A549 (cell line): Measurements from ENCODE around the gene NDUFS4.

Experiments
- CHD2 ChIP-seq: fragments of 150-350 bp; IDR thresholded peaks from 2 replicates; pipeline ENCODE4 v1.6.1; 2014; ENCODE audit warnings: low read length; ENCODE audit not compliant: partially characterized antibody
- CTCF ChIP-seq: fragments of >200 bp; sonication (Bioruptor Twin); formaldehyde crosslinking; IDR thresholded peaks from 3 replicates; pipeline ENCODE4 v1.5.1; 2016
- EHMT2 ChIP-seq: fragments of 200-600 bp; sonication (generic); IDR thresholded peaks from 2 replicates; pipeline ENCODE4 v1.6.1; 2016; ENCODE audit warnings: antibody characterized with exemption, low read depth, mild to moderate bottlenecking, moderate library complexity
- ELK1 ChIP-seq: fragments of 150-350 bp; IDR thresholded peaks from 2 replicates; pipeline ENCODE4 v1.6.1; 2014; ENCODE audit warnings: low read depth, mild to moderate bottlenecking, low read length
- EP300 ChIP-seq, 2 experiments: fragments of >200 bp; sonication (Bioruptor Twin); formaldehyde crosslinking; IDR thresholded peaks; 2 replicates in 1 of 2; 3 replicates in 1 of 2; pipeline ENCODE4 v1.6.1; 2016 to 2017
- FOSB ChIP-seq: fragments of 250-450 bp; sonication (Bioruptor Pico); IDR thresholded peaks from 2 replicates; pipeline ENCODE4 v1.5.0; 2020; ENCODE audit warnings: mild to moderate bottlenecking, moderate library complexity
- HMGXB4 ChIP-seq: fragments of 250-450 bp; sonication (Bioruptor Pico); IDR thresholded peaks from 2 replicates; pipeline ENCODE4 v1.5.0; 2021; ENCODE audit warnings: mild to moderate bottlenecking, moderate library complexity, borderline replicate concordance
- MAFK ChIP-seq: fragments of 450-650 bp; IDR thresholded peaks from 2 replicates; pipeline ENCODE4 v1.6.1; 2014; ENCODE audit not compliant: partially characterized antibody
- MAX ChIP-seq: IDR thresholded peaks from 2 replicates; pipeline ENCODE4 v1.6.1; 2012
- PBX3 ChIP-seq: IDR thresholded peaks from 2 replicates; pipeline ENCODE4 v1.6.1; 2012
- RARB ChIP-seq: fragments of 250-450 bp; sonication (Bioruptor Pico); IDR thresholded peaks from 2 replicates; pipeline ENCODE4 v1.8.0; 2021; ENCODE audit warnings: mild to moderate bottlenecking, moderate library complexity
- REST ChIP-seq: fragments of 200-600 bp; sonication (generic); IDR thresholded peaks from 2 replicates; pipeline ENCODE4 v1.6.1; 2016; ENCODE audit warnings: antibody characterized with exemption, mild to moderate bottlenecking, moderate library complexity
- USF2 ChIP-seq: fragments of 450-650 bp; IDR thresholded peaks from 2 replicates; pipeline ENCODE4 v1.6.1; 2014; ENCODE audit warnings: antibody characterized with exemption
- ZFP36 ChIP-seq: fragments of 450-650 bp; IDR thresholded peaks from 2 replicates; pipeline ENCODE4 v1.6.1; 2014; ENCODE audit warnings: borderline replicate concordance; ENCODE audit not compliant: partially characterized antibody

GRCh38 chr5:53694520-53695022 lies 134.1 kb downstream of the NDUFS4 start:
- TF ChIP-seq REST (no peak), CTCF (no peak), EP300 (IDR thresholded peaks at IDR 0.05) (no peak), MAFK (no peak), CHD2 (no peak), MAX (no peak), ELK1 (no peak), HMGXB4 (no peak), ZFP36 (no peak), RARB (CRISPR knock-in tag) (no peak), EHMT2 (no peak), USF2 (no peak), PBX3 (no peak), FOSB (no peak)
